WI38 (cell line): ENCODE data around the gene TTYH2.
A peak's percentile ranks its signal among the peaks of the same experiment; 100 is the strongest.

Experiments
- H3K4me3 ChIP-seq: 2 replicates; pipeline ENCODE4 v1.5.1; 2011; ENCODE audit warnings: low read depth, mild to moderate bottlenecking, control low read depth, low read length
- TF ChIP-seq, protein P1 (sequence below): IDR thresholded peaks from 2 replicates; pipeline ENCODE4 v1.5.1; 2012; ENCODE audit warnings: low read depth, mild to moderate bottlenecking, control low read depth, low read length

Gene TTYH2

DNA sequence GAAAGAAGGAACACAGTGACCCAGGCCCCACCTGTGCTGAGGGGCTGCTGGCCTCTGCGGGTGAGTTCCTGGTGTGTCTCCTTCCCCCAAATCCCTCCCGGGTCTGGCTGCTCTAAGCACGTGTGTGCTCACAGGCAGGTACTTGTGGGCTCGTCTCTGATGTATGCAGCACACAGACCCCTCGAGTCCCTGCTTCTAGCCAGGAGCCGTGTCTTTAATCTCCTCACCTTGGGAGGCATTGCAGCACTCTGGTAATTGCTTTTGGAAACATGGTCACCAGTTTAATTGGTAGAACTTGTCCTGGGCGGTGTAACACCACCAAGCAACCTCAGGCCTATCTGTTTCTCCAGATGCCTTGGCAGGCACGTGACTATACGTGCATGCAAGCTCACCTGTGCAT is 18.7 kb upstream of the TTYH2 start:
- no peak overlapping the region for H3K4me3 ChIP-seq
- TF ChIP-seq, protein P1, sequence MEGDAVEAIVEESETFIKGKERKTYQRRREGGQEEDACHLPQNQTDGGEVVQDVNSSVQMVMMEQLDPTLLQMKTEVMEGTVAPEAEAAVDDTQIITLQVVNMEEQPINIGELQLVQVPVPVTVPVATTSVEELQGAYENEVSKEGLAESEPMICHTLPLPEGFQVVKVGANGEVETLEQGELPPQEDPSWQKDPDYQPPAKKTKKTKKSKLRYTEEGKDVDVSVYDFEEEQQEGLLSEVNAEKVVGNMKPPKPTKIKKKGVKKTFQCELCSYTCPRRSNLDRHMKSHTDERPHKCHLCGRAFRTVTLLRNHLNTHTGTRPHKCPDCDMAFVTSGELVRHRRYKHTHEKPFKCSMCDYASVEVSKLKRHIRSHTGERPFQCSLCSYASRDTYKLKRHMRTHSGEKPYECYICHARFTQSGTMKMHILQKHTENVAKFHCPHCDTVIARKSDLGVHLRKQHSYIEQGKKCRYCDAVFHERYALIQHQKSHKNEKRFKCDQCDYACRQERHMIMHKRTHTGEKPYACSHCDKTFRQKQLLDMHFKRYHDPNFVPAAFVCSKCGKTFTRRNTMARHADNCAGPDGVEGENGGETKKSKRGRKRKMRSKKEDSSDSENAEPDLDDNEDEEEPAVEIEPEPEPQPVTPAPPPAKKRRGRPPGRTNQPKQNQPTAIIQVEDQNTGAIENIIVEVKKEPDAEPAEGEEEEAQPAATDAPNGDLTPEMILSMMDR = no peak

GRCh38 chr17:74196541-74197317 is 16.6 kb upstream of the TTYH2 start:
- TF ChIP-seq, protein P1 = no peak
- no peak overlapping the region for H3K4me3 ChIP-seq

GRCh38 chr17:74197801-74198200 is 15.6 kb upstream of the TTYH2 start:
- no peak overlapping the region for H3K4me3 ChIP-seq
- TF ChIP-seq, protein P1 = no peak

- no peak overlapping the region for H3K4me3 ChIP-seq
- TF ChIP-seq, protein P1 = no peak
Measured at GRCh38 chr17:74198694-74199093, 14.7 kb upstream of the TTYH2 start.

GRCh38 chr17:74199306-74200092 is 13.9 kb upstream of the TTYH2 start:
- H3K4me3 ChIP-seq = no peak overlapping the region
- TF ChIP-seq, protein P1 = peak; percentile 97

DNA sequence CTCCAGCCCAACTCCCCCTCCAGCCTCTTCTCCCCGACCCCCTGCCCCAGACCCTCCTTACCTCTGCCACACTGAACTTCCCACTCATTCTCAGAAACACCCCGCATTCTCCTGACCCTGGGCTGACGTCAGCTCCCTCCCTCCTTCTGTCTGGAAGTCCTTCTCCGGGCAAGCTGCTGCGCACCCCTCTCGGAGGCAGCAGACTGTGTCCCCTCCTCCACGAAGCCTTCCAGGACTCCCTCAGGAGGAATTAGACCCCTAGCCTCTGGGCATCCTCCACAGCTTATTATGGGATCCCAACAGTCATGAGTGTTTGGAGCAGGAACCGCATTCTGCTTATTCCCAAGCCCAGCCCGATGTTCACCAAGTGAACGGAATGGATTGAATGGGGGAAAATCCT is 13.3 kb upstream of the TTYH2 start:
- H3K4me3 ChIP-seq = no peak overlapping the region

GRCh38 chr17:74201250-74201649 is 12.1 kb upstream of the TTYH2 start:
- TF ChIP-seq, protein P1 = no peak
- H3K4me3 ChIP-seq = no peak overlapping the region

More for the DNA sequence above, 13.3 kb upstream of the TTYH2 start:
- TF ChIP-seq, protein P1 = no peak
